Loucy (cell line): ENCODE data around the gene SLC6A18.

Source experiments
- H2AFZ ChIP-seq: fragments of 200-600 bp; sonication (generic); 2 replicates; pipeline ENCODE4 v1.6.0; 2016; ENCODE audit warnings: antibody characterized with exemption, mild to moderate bottlenecking, low read length, moderate library complexity
- H3F3A ChIP-seq: fragments of 200-600 bp; 2 replicates; pipeline ENCODE4 v1.6.0; 2016; ENCODE audit warnings: antibody characterized with exemption, low read depth, mild to moderate bottlenecking
- H3K27me3 ChIP-seq: fragments of 200-600 bp; sonication (generic); 2 replicates; pipeline ENCODE4 v1.6.1; 2014; ENCODE audit warnings: low read length, mild to moderate bottlenecking; ENCODE audit not compliant: insufficient read depth, poor library complexity, severe bottlenecking
- H3K36me3 ChIP-seq: fragments of 200-600 bp; sonication (generic); 2 replicates; pipeline ENCODE4 v1.6.1; 2016; ENCODE audit warnings: low read length; ENCODE audit not compliant: insufficient read depth
- H3K4me1 ChIP-seq: fragments of 200-600 bp; sonication (generic); 2 replicates; pipeline ENCODE4 v1.5.1; 2014; ENCODE audit warnings: low read length, mild to moderate bottlenecking; ENCODE audit not compliant: insufficient read depth, poor library complexity, severe bottlenecking
- H3K4me2 ChIP-seq: fragments of 200-600 bp; sonication (generic); 2 replicates; pipeline ENCODE4 v1.6.0; 2014; ENCODE audit warnings: antibody characterized with exemption, low read length, low read depth, mild to moderate bottlenecking; ENCODE audit not compliant: poor library complexity, severe bottlenecking
- H3K4me3 ChIP-seq: fragments of 200-600 bp; sonication (generic); 2 replicates; pipeline ENCODE4 v1.5.1; 2014; ENCODE audit warnings: low read length, mild to moderate bottlenecking, mixed read lengths; ENCODE audit not compliant: poor library complexity, severe bottlenecking
- H3K79me2 ChIP-seq: fragments of 200-600 bp; sonication (generic); 2 replicates; pipeline ENCODE4 v1.6.1; 2014; ENCODE audit warnings: low read length; ENCODE audit not compliant: insufficient read depth
- H3K9ac ChIP-seq: fragments of 200-600 bp; sonication (generic); 2 replicates; pipeline ENCODE4 v1.6.0; 2014; ENCODE audit warnings: mild to moderate bottlenecking, low read depth, low read length, moderate library complexity; ENCODE audit not compliant: poor library complexity, severe bottlenecking
- H3K9me2 ChIP-seq: fragments of 200-600 bp; sonication (generic); replicated peaks from 2 replicates; pipeline ENCODE4 v1.6.1; 2016; ENCODE audit warnings: low read depth, low read length, mixed read lengths
- H3K9me3 ChIP-seq: fragments of 200-600 bp; sonication (generic); 2 replicates; pipeline ENCODE4 v1.6.1; 2014; ENCODE audit warnings: mild to moderate bottlenecking, antibody characterized with exemption, low read length, low read depth; ENCODE audit not compliant: insufficient read depth
- H4K20me1 ChIP-seq: fragments of 200-600 bp; sonication (generic); 2 replicates; pipeline ENCODE4 v1.6.0; 2014; ENCODE audit warnings: antibody characterized with exemption, low read length, mild to moderate bottlenecking; ENCODE audit not compliant: insufficient read depth, poor library complexity, severe bottlenecking
- EZH2phosphoT487 ChIP-seq: fragments of 200-600 bp; IDR thresholded peaks from 2 replicates; pipeline ENCODE4 v1.6.1; 2018; ENCODE audit warnings: antibody characterized with exemption, mild to moderate bottlenecking, moderate library complexity, borderline replicate concordance
- TF ChIP-seq, protein P1 (sequence below): fragments of 200-600 bp; sonication (generic); conservative IDR thresholded peaks from 2 replicates; pipeline ENCODE4 v1.5.1; 2014; ENCODE audit warnings: mild to moderate bottlenecking, antibody characterized with exemption, low read length

The SLC6A18 gene

DNA sequence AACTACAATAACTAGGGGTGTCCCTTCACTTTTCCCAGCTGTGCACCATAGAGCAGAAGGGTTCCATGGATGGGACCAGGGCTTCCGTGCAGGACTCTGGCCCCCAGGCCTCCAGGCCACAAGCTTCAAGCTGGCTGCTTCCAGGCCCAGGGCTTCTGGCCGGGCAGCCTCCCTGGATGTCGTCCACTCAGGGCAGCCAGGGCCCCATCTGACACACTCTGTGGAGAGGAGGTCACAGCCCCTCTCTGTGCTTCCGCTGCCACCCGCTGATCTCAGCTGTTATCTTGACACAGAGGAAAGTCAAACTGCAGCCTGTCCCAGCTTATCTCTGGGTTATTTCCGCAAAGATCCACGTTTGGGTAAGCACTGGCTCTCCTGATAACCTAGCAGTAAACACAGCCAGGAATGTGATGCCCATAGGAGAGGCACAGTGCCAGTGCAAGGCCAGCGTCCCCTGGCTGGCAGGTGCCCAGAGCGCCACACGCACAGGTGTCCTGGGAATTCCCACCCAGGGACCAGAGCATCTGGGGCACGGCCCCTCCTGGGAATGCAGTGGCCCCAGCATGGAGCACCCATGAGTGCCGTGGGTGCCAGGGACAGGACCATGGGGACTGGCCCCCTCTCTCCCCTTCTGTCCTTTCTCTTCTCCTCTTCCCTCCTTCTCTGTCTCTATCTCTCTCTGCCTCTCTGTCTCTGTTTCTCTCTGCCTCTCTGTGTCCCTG, 39.4 kb upstream of the SLC6A18 start:
- no peak overlapping the region for H2AFZ ChIP-seq
- H3K27me3 ChIP-seq = no peaks in the 10 kb centered on the region
- peaks cover 21% of the 10 kb centered on the region for H3K4me1 ChIP-seq
- no peak overlapping the region for H3K4me3 ChIP-seq
- H3K9ac ChIP-seq = no peak overlapping the region
- no peaks in the 10 kb centered on the region for H3K36me3 ChIP-seq
- H3K4me2 ChIP-seq = no peak overlapping the region
- no peaks in the 10 kb centered on the region for H3K9me3 ChIP-seq
- no peaks in the 10 kb centered on the region for H3K9me2 ChIP-seq
- H3K79me2 ChIP-seq = no peaks in the 10 kb centered on the region
- H3F3A ChIP-seq = no peaks in the 10 kb centered on the region
- TF ChIP-seq, protein P1, sequence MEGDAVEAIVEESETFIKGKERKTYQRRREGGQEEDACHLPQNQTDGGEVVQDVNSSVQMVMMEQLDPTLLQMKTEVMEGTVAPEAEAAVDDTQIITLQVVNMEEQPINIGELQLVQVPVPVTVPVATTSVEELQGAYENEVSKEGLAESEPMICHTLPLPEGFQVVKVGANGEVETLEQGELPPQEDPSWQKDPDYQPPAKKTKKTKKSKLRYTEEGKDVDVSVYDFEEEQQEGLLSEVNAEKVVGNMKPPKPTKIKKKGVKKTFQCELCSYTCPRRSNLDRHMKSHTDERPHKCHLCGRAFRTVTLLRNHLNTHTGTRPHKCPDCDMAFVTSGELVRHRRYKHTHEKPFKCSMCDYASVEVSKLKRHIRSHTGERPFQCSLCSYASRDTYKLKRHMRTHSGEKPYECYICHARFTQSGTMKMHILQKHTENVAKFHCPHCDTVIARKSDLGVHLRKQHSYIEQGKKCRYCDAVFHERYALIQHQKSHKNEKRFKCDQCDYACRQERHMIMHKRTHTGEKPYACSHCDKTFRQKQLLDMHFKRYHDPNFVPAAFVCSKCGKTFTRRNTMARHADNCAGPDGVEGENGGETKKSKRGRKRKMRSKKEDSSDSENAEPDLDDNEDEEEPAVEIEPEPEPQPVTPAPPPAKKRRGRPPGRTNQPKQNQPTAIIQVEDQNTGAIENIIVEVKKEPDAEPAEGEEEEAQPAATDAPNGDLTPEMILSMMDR = no peak
- TF ChIP-seq EZH2phosphoT487 = no peak
- no peaks in the 10 kb centered on the region for H4K20me1 ChIP-seq

DNA sequence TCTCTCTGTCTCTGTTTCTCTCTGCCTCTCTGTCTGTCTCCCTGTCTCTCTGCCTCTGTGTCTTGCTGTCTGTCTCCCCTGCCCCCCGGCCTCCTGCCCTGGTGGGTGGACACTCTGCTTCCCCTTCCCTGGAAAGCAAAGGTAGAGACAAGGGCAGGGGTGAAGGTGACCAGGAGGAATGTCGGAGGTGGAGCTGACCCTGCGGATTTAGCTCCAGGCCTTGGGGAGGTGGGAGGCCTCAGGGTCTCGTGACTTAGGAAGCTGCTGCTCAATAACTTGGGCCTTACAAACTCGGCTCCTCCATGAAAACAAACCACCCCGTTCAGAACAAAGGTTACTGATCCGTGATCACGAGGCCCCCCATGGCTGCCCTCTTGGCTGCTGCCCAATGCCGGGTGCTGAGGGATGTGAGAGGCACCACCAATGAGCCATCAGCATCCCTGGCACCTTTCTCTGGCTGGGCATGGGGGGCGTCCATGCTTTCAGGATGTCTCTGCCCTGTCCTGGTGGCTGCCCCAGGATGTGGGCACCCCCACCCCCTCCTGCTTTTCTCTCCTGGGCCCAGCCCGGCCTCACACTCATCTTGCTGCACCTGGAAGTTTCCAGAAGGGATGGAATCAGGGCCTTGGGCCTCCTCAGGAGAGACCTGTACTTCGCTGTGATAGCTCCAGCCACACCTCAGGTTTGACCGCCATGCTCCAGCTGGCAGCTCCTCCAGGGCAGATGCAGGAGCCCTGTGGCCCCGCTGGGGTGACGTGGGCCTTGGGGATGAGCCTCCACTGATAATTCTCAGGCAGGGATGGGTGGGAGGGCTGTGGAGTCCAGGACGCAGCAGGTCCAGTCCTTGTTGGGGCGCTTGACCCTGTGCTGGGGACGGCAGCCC, 38.6 kb upstream of the SLC6A18 start:
- no peaks in the 10 kb centered on the region for H4K20me1 ChIP-seq
- no peak overlapping the region for H2AFZ ChIP-seq
- H3K9me2 ChIP-seq = no peaks in the 10 kb centered on the region
- H3K4me2 ChIP-seq = no peak overlapping the region
- no peak overlapping the region for H3K9ac ChIP-seq
- peaks cover 25% of the 10 kb centered on the region for H3K4me1 ChIP-seq
- no peaks in the 10 kb centered on the region for H3K36me3 ChIP-seq
- TF ChIP-seq, protein P1 = no peak
- no peak for TF ChIP-seq EZH2phosphoT487
- H3K79me2 ChIP-seq = no peaks in the 10 kb centered on the region
- H3K9me3 ChIP-seq = no peaks in the 10 kb centered on the region
- H3K4me3 ChIP-seq = no peak overlapping the region
- no peaks in the 10 kb centered on the region for H3F3A ChIP-seq
- no peaks in the 10 kb centered on the region for H3K27me3 ChIP-seq

DNA sequence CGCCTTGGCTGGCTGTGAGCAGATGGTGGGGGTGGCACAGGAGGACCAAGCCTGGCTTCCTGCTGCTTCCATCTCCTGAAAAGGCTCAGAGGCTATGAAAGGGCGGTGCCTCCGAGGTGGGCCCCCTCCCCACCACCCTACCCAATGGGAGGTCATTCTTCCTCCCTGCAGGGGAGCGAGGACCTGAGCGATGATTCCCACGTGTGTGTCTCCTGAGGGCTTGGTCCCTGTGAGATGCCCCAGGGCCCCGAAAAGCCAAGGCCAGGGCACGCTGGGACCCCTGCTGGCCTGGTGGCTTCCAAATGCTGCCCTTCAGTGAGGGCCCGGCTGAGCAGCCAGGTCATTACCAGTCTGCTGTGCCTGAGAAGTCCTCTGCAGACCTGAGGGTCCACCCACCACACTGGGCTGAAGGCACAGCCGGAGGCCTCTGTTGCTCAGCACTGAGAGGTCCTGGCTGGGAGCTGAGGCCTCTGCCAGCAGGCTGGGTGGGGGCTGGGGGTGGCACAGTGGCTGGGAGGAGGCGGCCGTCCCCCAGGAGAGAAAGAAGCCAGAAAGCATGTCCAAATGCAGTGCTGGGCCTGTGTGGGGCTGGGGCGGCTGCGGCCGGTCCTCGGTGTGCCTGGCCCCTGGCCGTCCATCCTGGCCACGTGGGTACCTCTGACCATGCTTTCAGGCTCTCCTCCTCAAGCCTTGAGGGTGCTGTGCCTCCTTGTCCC, 37.8 kb upstream of the SLC6A18 start:
- Histone ChIP-seq H3K36me3 (no peaks in the 10 kb centered on the region), H3K79me2 (no peaks in the 10 kb centered on the region), H2AFZ (no peak overlapping the region), H3K27me3 (no peaks in the 10 kb centered on the region), H3K4me2 (no peak overlapping the region), H3K4me3 (no peak overlapping the region), H3F3A (no peaks in the 10 kb centered on the region), H3K4me1 (peaks cover 25% of the 10 kb centered on the region), H3K9me2 (no peaks in the 10 kb centered on the region), H3K9me3 (no peaks in the 10 kb centered on the region), H3K9ac (no peak overlapping the region), H4K20me1 (no peaks in the 10 kb centered on the region)
- TF ChIP-seq, protein P1 = no peak
- no peak for TF ChIP-seq EZH2phosphoT487
